Spleen (tissue), 11 donors: ENCODE results near the gene FAM131C. TPM values are rescaled to one million over a fixed set of nuclear protein-coding genes. Genes with fewer than 3 reads are reported as not detected.

ENCODE experiments used
- DNase-seq: peaks from one replicate; pipeline ENCODE4 v3.0.0-alpha.2; 2020
- H3K27ac ChIP-seq, 8 donors: fragments of 200-600 bp; sonication (generic) in 7 of 8; 1 replicate in 4 of 8; 2 replicates in 4 of 8; pipeline versions ENCODE4 v1.5.0 to v1.8.0; 2016 to 2021; ENCODE audit warnings: inconsistent platforms in 4 of 8, mild to moderate bottlenecking in 4 of 8, moderate library complexity in 1 of 8
- H3K27me3 ChIP-seq, 7 donors: fragments of 200-600 bp; sonication (generic) in 6 of 7; replicated peaks in 1 of 7; 1 replicate in 4 of 7; 2 replicates in 3 of 7; pipeline versions ENCODE4 v1.5.0 to v1.8.0; 2016 to 2021; ENCODE audit warnings: inconsistent platforms in 3 of 7, mild to moderate bottlenecking in 1 of 7
- H3K36me3 ChIP-seq, 6 donors: fragments of 200-600 bp; sonication (generic) in 5 of 6; 1 replicate in 4 of 6; 2 replicates in 2 of 6; pipeline versions ENCODE4 v1.5.0 to v1.8.0; 2016 to 2021; ENCODE audit warnings: inconsistent platforms in 2 of 6
- H3K4me1 ChIP-seq, 6 donors: fragments of 200-600 bp; sonication (generic) in 5 of 6; 1 replicate in 3 of 6; 2 replicates in 3 of 6; pipeline versions ENCODE4 v1.5.0 to v1.8.0; 2016 to 2021; ENCODE audit warnings: inconsistent platforms in 3 of 6
- H3K4me3 ChIP-seq, 8 donors: fragments of 200-600 bp; sonication (generic) in 7 of 8; 1 replicate in 4 of 8; 2 replicates in 4 of 8; pipeline versions ENCODE4 v1.5.0 to v1.8.0; 2016 to 2021; ENCODE audit warnings: inconsistent platforms in 4 of 8, mild to moderate bottlenecking in 4 of 8, moderate library complexity in 2 of 8
- H3K9me3 ChIP-seq, 8 donors: fragments of 200-600 bp; sonication (generic) in 7 of 8; 1 replicate in 4 of 8; 2 replicates in 4 of 8; pipeline versions ENCODE4 v1.5.0 to v1.8.0; 2016 to 2021; ENCODE audit warnings: inconsistent platforms in 4 of 8
- POLR2A ChIP-seq, 3 donors: fragments of 450-650 bp; IDR thresholded peaks; one replicate each; pipeline ENCODE4 v1.5.1; 2017; ENCODE audit warnings: antibody characterized with exemption in 3 of 3, mild to moderate bottlenecking in 1 of 3
- POLR2AphosphoS5 ChIP-seq, 3 donors: sonication (generic); formaldehyde crosslinking; IDR thresholded peaks; one replicate each; pipeline ENCODE4 v1.5.1; 2017; ENCODE audit warnings: antibody characterized with exemption in 3 of 3
- WGBS, 5 donors: extraction: QIAGEN DNeasy Blood & Tissue Kit in 3 of 5; methylation state at CpG; one replicate each; pipeline versions ENCODE4 v1.1.5 to v1.1.7; 2013 to 2018; 5-methylcytosine and 5-hydroxymethylcytosine counted together
- intact Hi-C: fragments of 100-400 bp; cut with DNase I; formaldehyde crosslinking; loops from one replicate; pipeline ENCODE4 v1.15.0; 2023; ENCODE audit warnings: low total_unique reads
- polyA plus RNA-seq, 3 donors: library from polyadenylated mRNA; stranded (reverse); fragments of 200-250 nt; gene quantifications; one replicate each; pipeline ENCODE4 v1.2.1, GENCODE V29; 2013
- total RNA-seq, 7 donors: library from RNA; depleted of rRNA in 3 of 7; stranded (reverse); fragments of >200 nt in 3 of 7; fragmentation: NEBNext Ultra II Directional in 4 of 7; extraction: Animal tissue kit (Norgen Biotek cat#: 25700) in 4 of 7; gene quantifications; one replicate each; pipeline versions ENCODE4 v1.1.0 to v1.2.1, GENCODE V29; 2016 to 2021
- TF ChIP-seq, protein P1 (sequence below), 11 experiments: fragments of 200-600 bp in 7 of 11; fragments of 450-650 bp in 4 of 11; sonication (generic) in 4 of 11; IDR thresholded peaks in 8 of 11; conservative IDR thresholded peaks in 3 of 11; 1 replicate in 7 of 11; 2 replicates in 4 of 11; pipeline versions ENCODE4 v1.4.0 to v1.8.0; 2016 to 2021; ENCODE audit warnings: antibody characterized with exemption in 11 of 11, inconsistent platforms in 4 of 11, mild to moderate bottlenecking in 1 of 11
- donor health status: healthy with polysubstance abuse.
- donor health status: DM: no; HTN: no; CAD: no; lungs with moderate emphysema.
- donor health status: DM: no; HTN: no; CAD: no.
- donor health status: Bipolar disorder and iron deficiency.
- donor health status: healthy.
- donor health status: DM: no; HTN: no; CAD: no.
- donor health status: DM: yes; HTN: yes; CAD: no.

Gene FAM131C
- total and polyA plus RNA-seq, 10 donors, result 0.11 to 0.47 TPM; not detected in 8

DNA sequence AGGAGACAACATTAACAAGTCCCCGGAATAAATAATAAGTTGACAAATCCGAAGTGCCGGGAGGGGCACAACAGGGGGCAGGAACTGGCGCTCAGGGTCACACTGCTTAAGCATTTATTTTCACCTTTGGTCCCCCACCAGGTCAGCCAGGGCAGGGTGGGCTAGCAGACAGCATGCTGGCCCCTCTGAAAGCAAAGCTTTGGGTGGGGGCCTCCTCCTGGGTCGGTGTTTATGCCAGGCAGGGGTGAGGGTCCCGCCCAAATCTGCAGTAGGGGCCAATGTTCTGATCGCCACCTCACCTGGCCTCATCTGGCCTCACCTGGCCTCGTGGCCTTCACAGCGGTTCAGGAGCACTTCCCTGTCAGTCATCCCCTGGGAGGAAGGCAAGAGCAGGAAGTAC is 8.2 kb upstream of the FAM131C start:
- no peaks in the 10 kb centered on the region for H3K9me3 ChIP-seq
- intact Hi-C loops, result loop anchor here (2.0 kb wide), 1 partner anchor 105 kb away; no protein-coding TSS in a partner anchor
- no peaks in the 10 kb centered on the region for H3K27me3 ChIP-seq
- no peak for DNase-seq
- no peaks in the 10 kb centered on the region for H3K36me3 ChIP-seq
- TF ChIP-seq POLR2A (IDR thresholded peaks at IDR 0.05), result no peak
- no peak for TF ChIP-seq POLR2AphosphoS5 (IDR thresholded peaks at IDR 0.05)
- TF ChIP-seq, protein P1, sequence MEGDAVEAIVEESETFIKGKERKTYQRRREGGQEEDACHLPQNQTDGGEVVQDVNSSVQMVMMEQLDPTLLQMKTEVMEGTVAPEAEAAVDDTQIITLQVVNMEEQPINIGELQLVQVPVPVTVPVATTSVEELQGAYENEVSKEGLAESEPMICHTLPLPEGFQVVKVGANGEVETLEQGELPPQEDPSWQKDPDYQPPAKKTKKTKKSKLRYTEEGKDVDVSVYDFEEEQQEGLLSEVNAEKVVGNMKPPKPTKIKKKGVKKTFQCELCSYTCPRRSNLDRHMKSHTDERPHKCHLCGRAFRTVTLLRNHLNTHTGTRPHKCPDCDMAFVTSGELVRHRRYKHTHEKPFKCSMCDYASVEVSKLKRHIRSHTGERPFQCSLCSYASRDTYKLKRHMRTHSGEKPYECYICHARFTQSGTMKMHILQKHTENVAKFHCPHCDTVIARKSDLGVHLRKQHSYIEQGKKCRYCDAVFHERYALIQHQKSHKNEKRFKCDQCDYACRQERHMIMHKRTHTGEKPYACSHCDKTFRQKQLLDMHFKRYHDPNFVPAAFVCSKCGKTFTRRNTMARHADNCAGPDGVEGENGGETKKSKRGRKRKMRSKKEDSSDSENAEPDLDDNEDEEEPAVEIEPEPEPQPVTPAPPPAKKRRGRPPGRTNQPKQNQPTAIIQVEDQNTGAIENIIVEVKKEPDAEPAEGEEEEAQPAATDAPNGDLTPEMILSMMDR (IDR thresholded peaks at IDR 0.05 in 8 of 11, conservative IDR thresholded peaks at IDR 0.05 in 3 of 11), result no peak
- H3K4me3 ChIP-seq, result no peak overlapping the region
- H3K4me1 ChIP-seq, result peaks cover 0 to 20% (median 9%) of the 10 kb centered on the region in 6 donors
- H3K27ac ChIP-seq, result no peak overlapping the region
- 78 to 88% (median 83%) methylated on average over 9 of the region's 9 CpGs for WGBS, 5 donors

DNA sequence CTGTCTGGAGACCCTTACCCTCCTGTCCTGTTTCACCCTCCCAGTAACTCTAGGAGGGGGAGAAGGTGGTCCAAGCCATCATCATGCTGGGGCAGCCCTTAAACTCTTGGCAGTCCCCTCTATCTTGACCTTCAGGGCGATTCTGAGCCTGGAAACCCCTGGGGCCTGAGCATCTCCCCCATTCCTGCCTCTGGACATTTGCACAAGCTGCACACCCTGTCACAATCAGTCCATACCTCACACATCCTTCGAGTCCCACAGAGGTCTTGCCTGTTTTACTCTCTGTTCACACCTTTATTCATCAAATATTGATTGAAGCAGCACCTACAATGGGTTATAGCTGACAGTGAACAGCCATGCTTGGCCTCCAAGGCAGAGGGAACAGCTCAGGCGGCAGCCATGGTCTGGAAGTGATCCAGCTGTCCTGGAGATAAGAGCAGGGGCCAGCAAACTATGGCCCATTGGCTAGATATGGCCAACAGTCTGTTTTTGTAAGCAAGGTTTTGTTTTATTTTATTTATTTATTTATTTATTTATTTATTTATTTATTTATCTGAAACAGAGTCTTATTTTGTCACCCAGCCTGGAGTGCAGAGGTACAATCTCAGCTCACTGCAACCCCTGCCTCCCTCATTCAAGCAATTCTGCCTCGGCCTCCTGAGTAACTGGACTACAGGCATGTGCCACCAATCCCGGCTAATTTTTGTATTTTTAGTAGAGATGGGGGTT is 7.1 kb upstream of the FAM131C start:
- H3K36me3 ChIP-seq, result no peaks in the 10 kb centered on the region
- H3K27ac ChIP-seq, result no peak overlapping the region
- no peak overlapping the region for H3K4me3 ChIP-seq
- TF ChIP-seq POLR2A (IDR thresholded peaks at IDR 0.05) (no peak), POLR2AphosphoS5 (IDR thresholded peaks at IDR 0.05) (no peak)
- TF ChIP-seq, protein P1 (IDR thresholded peaks at IDR 0.05 in 8 of 11, conservative IDR thresholded peaks at IDR 0.05 in 3 of 11), result no peak
- 83 to 96% (median 91%) methylated on average over 5 of the region's 5 CpGs for WGBS, 5 donors
- peaks cover 0 to 5% (median 0%) of the 10 kb centered on the region in 7 donors for H3K27me3 ChIP-seq
- H3K9me3 ChIP-seq, result no peaks in the 10 kb centered on the region
- intact Hi-C loops, result no loop called here
- H3K4me1 ChIP-seq, result peaks cover 0 to 20% (median 9%) of the 10 kb centered on the region in 6 donors
- no peak for DNase-seq

DNA sequence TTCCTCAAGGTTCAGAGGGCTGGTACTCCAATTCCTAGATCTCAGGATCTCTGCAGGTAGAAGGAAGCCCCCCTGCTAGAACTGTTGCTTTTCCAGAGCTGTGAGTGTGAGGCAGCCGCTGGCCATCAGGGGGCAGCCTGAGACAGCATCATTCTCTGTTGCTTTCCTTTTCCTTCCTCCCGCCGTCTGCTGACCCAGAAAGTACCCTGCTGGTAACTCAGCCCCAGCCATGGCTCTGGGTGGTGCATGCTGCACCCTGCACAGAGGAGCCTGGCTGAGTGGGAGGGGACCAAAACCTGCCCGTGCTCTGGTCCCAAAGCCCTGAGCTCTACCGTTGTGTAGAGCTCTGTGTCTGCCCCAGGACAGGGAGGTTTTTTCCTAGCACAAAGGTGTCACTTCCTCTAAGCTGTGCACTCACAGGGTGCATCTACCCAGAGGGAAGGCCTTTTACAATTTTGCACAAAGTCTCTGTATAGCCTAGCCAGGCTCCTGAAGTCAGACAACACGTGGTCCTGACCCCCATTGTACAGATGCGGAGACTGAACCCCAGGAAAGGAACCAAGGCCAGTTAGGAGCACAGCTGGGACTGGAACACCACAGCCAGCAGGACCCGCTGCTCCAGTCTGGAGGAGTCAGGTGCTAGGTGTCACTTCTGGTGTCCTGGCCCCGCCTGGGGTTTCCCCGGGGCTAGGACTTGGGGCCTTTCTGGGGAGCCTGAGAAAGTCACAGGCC is 5.6 kb upstream of the FAM131C start:
- intact Hi-C loops, result no loop called here
- H3K9me3 ChIP-seq, result no peaks in the 10 kb centered on the region
- WGBS, 5 donors, result 23 to 43% (median 37%) methylated on average over 7 to 10 of the region's 10 CpGs
- peak; percentile 86 for DNase-seq
- peak overlapping the region in 2 of 8 donors; percentile 5 to 58 for H3K4me3 ChIP-seq
- TF ChIP-seq POLR2A (IDR thresholded peaks at IDR 0.05), result no peak
- TF ChIP-seq, protein P1 (IDR thresholded peaks at IDR 0.05 in 8 of 11, conservative IDR thresholded peaks at IDR 0.05 in 3 of 11), result peak; percentile 68 to 95 (median 86)
- peaks cover 0 to 25% (median 11%) of the 10 kb centered on the region in 6 donors for H3K4me1 ChIP-seq
- H3K27ac ChIP-seq, result peak overlapping the region in 4 of 8 donors; percentile 3 to 55 (median 28)
- H3K36me3 ChIP-seq, result no peaks in the 10 kb centered on the region
- H3K27me3 ChIP-seq, result peaks cover 0 to 20% (median 0%) of the 10 kb centered on the region in 7 donors
